Keratinocyte (primary cell): ENCODE data around the gene CTNND1.

Experiments used
- CTCF ChIP-seq, 3 experiments: IDR thresholded peaks in 1 of 3; conservative IDR thresholded peaks in 1 of 3; optimal IDR thresholded peaks in 1 of 3; 2 replicates in 2 of 3; 3 replicates in 1 of 3; pipeline versions ENCODE3 to v1.5.1; 2011; ENCODE audit warnings: low read length in 3 of 3, mild to moderate bottlenecking in 3 of 3, moderate library complexity in 2 of 3, control low read depth in 1 of 3, inconsistent platforms in 1 of 3; ENCODE audit not compliant: insufficient read depth in 2 of 3; ENCODE audit errors: extremely low read depth in 1 of 3
- EZH2 ChIP-seq: IDR thresholded peaks from one replicate; pipeline ENCODE4 v1.6.1; 2012; ENCODE audit warnings: inconsistent platforms, mild to moderate bottlenecking, low read length, moderate library complexity

DNA sequence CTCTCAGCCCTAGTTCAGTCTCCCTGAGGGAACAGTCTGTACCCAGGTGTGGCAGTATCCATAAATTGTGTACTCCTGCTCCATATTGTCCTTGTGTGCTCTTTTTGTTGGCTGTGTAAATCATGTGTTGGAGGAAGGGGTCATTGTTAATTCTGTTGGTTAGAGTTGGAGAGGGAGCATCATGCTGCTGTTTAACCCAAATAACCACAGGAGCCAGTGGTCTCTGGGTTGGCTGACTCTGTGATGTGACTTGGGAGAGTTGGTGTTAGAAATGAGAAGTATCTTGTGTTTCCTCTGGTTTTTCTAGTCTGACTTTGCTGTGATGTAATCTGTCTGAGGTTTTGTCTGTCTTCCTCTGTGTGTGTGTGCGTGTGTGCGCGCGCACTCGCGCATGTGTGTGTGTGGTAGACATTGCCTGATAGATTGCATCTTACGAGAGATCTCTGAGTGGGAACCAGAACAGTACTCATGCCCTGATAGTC is 30.5 kb downstream of the CTNND1 start:
- TF ChIP-seq CTCF (optimal IDR thresholded peaks at IDR 0.05 in 1 of 3, IDR thresholded peaks at IDR 0.05 in 1 of 3, conservative IDR thresholded peaks at IDR 0.05 in 1 of 3; ENCODE audit: extremely low read depth in 1 of 3, insufficient read depth in 2 of 3, low read length in 3 of 3) = no peak
- no peak for TF ChIP-seq EZH2
